HG03442 (cell line): Measurements from ENCODE around the gene ADD3.

ENCODE experiments used
- ATAC-seq: cut with Tn5 transposase; IDR thresholded peaks from one replicate; pipeline ENCODE4 v1.9.1; 2021; ENCODE audit warnings: mild to moderate bottlenecking, moderate library complexity; ENCODE audit not compliant: unreplicated experiment

Gene ADD3

GRCh38 chr10:110065269-110065668 is 57.5 kb downstream of the ADD3 start:
- no peak for ATAC-seq

- peak; percentile 47 for ATAC-seq
Observed at GRCh38 chr10:110067960-110068770, 60.4 kb downstream of the ADD3 start.

GRCh38 chr10:110068780-110069179 is 61.0 kb downstream of the ADD3 start:
- no peak for ATAC-seq

- ATAC-seq: peak; percentile 65
Observed at GRCh38 chr10:110069502-110069982, 61.8 kb downstream of the ADD3 start.

GRCh38 chr10:110073896-110074295 is 66.1 kb downstream of the ADD3 start:
- no peak for ATAC-seq

GRCh38 chr10:110074298-110074697 is 66.5 kb downstream of the ADD3 start:
- peak; percentile 24 for ATAC-seq

- ATAC-seq: no peak
Observed at GRCh38 chr10:110074758-110075671, 67.2 kb downstream of the ADD3 start.

GRCh38 chr10:110075686-110076085 is 67.9 kb downstream of the ADD3 start:
- ATAC-seq: no peak

- ATAC-seq: peak; percentile 76
Observed at GRCh38 chr10:110076559-110077318, 69.0 kb downstream of the ADD3 start.

- no peak for ATAC-seq
Observed at GRCh38 chr10:110077436-110078130, 69.8 kb downstream of the ADD3 start.

- ATAC-seq: no peak
Observed at GRCh38 chr10:110078317-110078716, 70.5 kb downstream of the ADD3 start.

- ATAC-seq: no peak
Observed at GRCh38 chr10:110081911-110082310, 74.1 kb downstream of the ADD3 start.

- no peak for ATAC-seq
Observed at GRCh38 chr10:110083884-110084283, 76.1 kb downstream of the ADD3 start.

- no peak for ATAC-seq
Observed at GRCh38 chr10:110087682-110088081, 79.9 kb downstream of the ADD3 start.

- no peak for ATAC-seq
Observed at GRCh38 chr10:110088367-110089104, 80.8 kb downstream of the ADD3 start.

- ATAC-seq: no peak
Observed at GRCh38 chr10:110091830-110092229, 84.0 kb downstream of the ADD3 start.

- no peak for ATAC-seq
Observed at GRCh38 chr10:110093722-110094121, 85.9 kb downstream of the ADD3 start.

GRCh38 chr10:110094786-110095185 is 87.0 kb downstream of the ADD3 start:
- no peak for ATAC-seq

GRCh38 chr10:110101464-110102144 is 93.8 kb downstream of the ADD3 start:
- ATAC-seq: no peak
